ENCODE data around the gene BIRC2.

BIRC2 gene

GRCh38 chr11:102405501-102405900, 58.5 kb downstream of the BIRC2 start:
- no peak for DNase-seq

- no peak for DNase-seq
These were observed 59.1 kb downstream of the BIRC2 start for GRCh38 chr11:102406099-102406498.

GRCh38 chr11:102407901-102408300, 60.9 kb downstream of the BIRC2 start:
- no peak for DNase-seq

GRCh38 chr11:102408339-102408738, 61.3 kb downstream of the BIRC2 start:
- no peak for DNase-seq

- no peak for DNase-seq
These were observed 63.4 kb downstream of the BIRC2 start for GRCh38 chr11:102410382-102410784.

- DNase-seq: no peak
These were observed 64.1 kb downstream of the BIRC2 start for GRCh38 chr11:102411142-102411541.

GRCh38 chr11:102413497-102413896, 66.5 kb downstream of the BIRC2 start:
- DNase-seq: no peak

- no peak for DNase-seq
These were observed 67.5 kb downstream of the BIRC2 start for GRCh38 chr11:102414559-102414958.

- no peak for DNase-seq
These were observed 68.4 kb downstream of the BIRC2 start for GRCh38 chr11:102415304-102415916.

- no peak for DNase-seq
These were observed 70.0 kb downstream of the BIRC2 start for GRCh38 chr11:102416976-102417375.

- no peak for DNase-seq
These were observed 72.2 kb downstream of the BIRC2 start for GRCh38 chr11:102419181-102419580.

- no peak for DNase-seq
These were observed 73.5 kb downstream of the BIRC2 start for GRCh38 chr11:102420547-102420946.

GRCh38 chr11:102421261-102421660, 74.2 kb downstream of the BIRC2 start:
- DNase-seq: no peak

- DNase-seq: no peak
These were observed 76.1 kb downstream of the BIRC2 start for GRCh38 chr11:102422817-102423712.

- no peak for DNase-seq
These were observed 76.9 kb downstream of the BIRC2 start for GRCh38 chr11:102423936-102424335.

GRCh38 chr11:102426000-102426399, 79.0 kb downstream of the BIRC2 start:
- no peak for DNase-seq

GRCh38 chr11:102426570-102426969, 79.6 kb downstream of the BIRC2 start:
- no peak for DNase-seq

- no peak for DNase-seq
These were observed 80.1 kb downstream of the BIRC2 start for GRCh38 chr11:102427068-102427467.

All from NCI-H446 (cell line).